DND-41 (cell line): ENCODE measurements around the gene MICAL3.
A peak's percentile ranks its signal among the peaks of the same experiment; 100 is the strongest.

Experiments
- ATAC-seq: fragments of 200-7000 bp; cut with Tn5 transposase; 3 replicates; pipeline ENCODE4 v1.9.1; 2021; ENCODE audit warnings: low read depth; ENCODE audit not compliant: insufficient read depth
- DNase-seq: peaks from one replicate; pipeline ENCODE4 v3.0.0-alpha.2; 2020
- H2AFZ ChIP-seq: 2 replicates; pipeline ENCODE4 v1.6.0; 2012; ENCODE audit warnings: low read depth, low read length
- H3K27ac ChIP-seq: 2 replicates; pipeline ENCODE4 v1.5.1; 2012; ENCODE audit warnings: low read length, inconsistent platforms
- H3K27me3 ChIP-seq: fragments of 200-600 bp; sonication (generic); 2 replicates; pipeline ENCODE4 v1.6.0; 2012; ENCODE audit warnings: low read length, mild to moderate bottlenecking, inconsistent platforms; ENCODE audit not compliant: insufficient read depth, poor library complexity
- H3K36me3 ChIP-seq: 2 replicates; pipeline ENCODE4 v1.5.1; 2012; ENCODE audit warnings: low read length, inconsistent platforms; ENCODE audit not compliant: insufficient read depth
- H3K4me1 ChIP-seq: 2 replicates; pipeline ENCODE4 v1.5.1; 2012; ENCODE audit warnings: mild to moderate bottlenecking, low read length; ENCODE audit not compliant: insufficient read depth
- H3K4me2 ChIP-seq: 2 replicates; pipeline ENCODE4 v1.6.0; 2012; ENCODE audit warnings: mild to moderate bottlenecking, moderate library complexity, low read length, inconsistent platforms; ENCODE audit not compliant: insufficient read depth
- H3K4me3 ChIP-seq, 2 experiments: fragments of 200-600 bp in 1 of 2; shearing (Covaris generic) in 1 of 2; 2 replicates each; pipeline ENCODE4 v1.5.1; 2012 to 2016; ENCODE audit warnings: inconsistent platforms in 2 of 2, low read length in 2 of 2, mild to moderate bottlenecking in 2 of 2, low read depth in 1 of 2, moderate library complexity in 1 of 2
- H3K79me2 ChIP-seq: 2 replicates; pipeline ENCODE4 v1.6.0; 2012; ENCODE audit warnings: low read length, inconsistent platforms; ENCODE audit not compliant: insufficient read depth
- H3K9ac ChIP-seq: 2 replicates; pipeline ENCODE4 v1.6.0; 2012; ENCODE audit warnings: low read depth, mild to moderate bottlenecking, inconsistent platforms, low read length, moderate library complexity
- H3K9me3 ChIP-seq: 2 replicates; pipeline ENCODE4 v1.5.1; 2012; ENCODE audit warnings: low read length, moderate library complexity, mild to moderate bottlenecking, inconsistent platforms; ENCODE audit not compliant: insufficient read depth, severe bottlenecking
- H4K20me1 ChIP-seq: 2 replicates; pipeline ENCODE4 v1.6.0; 2012; ENCODE audit warnings: low read length; ENCODE audit not compliant: insufficient read depth
- CTCF ChIP-seq: IDR thresholded peaks from 2 replicates; pipeline ENCODE4 v1.5.1; 2012; ENCODE audit warnings: borderline replicate concordance, low read length, moderate library complexity, mild to moderate bottlenecking; ENCODE audit not compliant: poor library complexity, severe bottlenecking; ENCODE audit errors: extremely low read depth
- EZH2 ChIP-seq: IDR thresholded peaks from 3 replicates; pipeline ENCODE4 v1.6.1; 2012; ENCODE audit warnings: borderline replicate concordance, low read depth, mild to moderate bottlenecking, moderate library complexity, low read length, inconsistent platforms; ENCODE audit not compliant: severe bottlenecking

Gene MICAL3

GRCh38 chr22:17792299-17792698 is 232.1 kb downstream of the MICAL3 start:
- DNase-seq (no peak), ATAC-seq (no peak)
- H3K9me3 ChIP-seq, result no peaks in the 10 kb centered on the region
- H3K27ac ChIP-seq, result peak overlapping the region; percentile 26
- H3K9ac ChIP-seq, result no peak overlapping the region
- no peak overlapping the region for H3K4me2 ChIP-seq
- H3K79me2 ChIP-seq, result no peaks in the 10 kb centered on the region
- H3K27me3 ChIP-seq, result no peaks in the 10 kb centered on the region
- H4K20me1 ChIP-seq, result 0 out of 2 replicates have a peak, but pooled peaks cover 7% of the 10 kb centered on the region
- TF ChIP-seq EZH2, result no peak
- no peak for TF ChIP-seq CTCF
- H2AFZ ChIP-seq, result no peak overlapping the region
- peaks cover 33% of the 10 kb centered on the region for H3K36me3 ChIP-seq
- H3K4me1 ChIP-seq, result no peaks in the 10 kb centered on the region
- no peak overlapping the region for H3K4me3 ChIP-seq

- Histone ChIP-seq H3K9ac (no peak overlapping the region), H3K27ac (no peak overlapping the region), H4K20me1 (0 out of 2 replicates have a peak, but pooled peaks cover 7% of the 10 kb centered on the region), H3K4me2 (no peak overlapping the region), H3K36me3 (peaks cover 29% of the 10 kb centered on the region), H3K4me1 (0 out of 2 replicates have a peak, but pooled peaks cover 3% of the 10 kb centered on the region), H3K27me3 (no peaks in the 10 kb centered on the region), H3K4me3 (no peak overlapping the region), H3K79me2 (no peaks in the 10 kb centered on the region), H2AFZ (no peak overlapping the region), H3K9me3 (no peaks in the 10 kb centered on the region)
- ATAC-seq, result no peak
- no peak for TF ChIP-seq EZH2
- TF ChIP-seq CTCF, result no peak
- DNase-seq, result no peak
Observed at GRCh38 chr22:17791196-17791595, 233.2 kb downstream of the MICAL3 start.

DNA sequence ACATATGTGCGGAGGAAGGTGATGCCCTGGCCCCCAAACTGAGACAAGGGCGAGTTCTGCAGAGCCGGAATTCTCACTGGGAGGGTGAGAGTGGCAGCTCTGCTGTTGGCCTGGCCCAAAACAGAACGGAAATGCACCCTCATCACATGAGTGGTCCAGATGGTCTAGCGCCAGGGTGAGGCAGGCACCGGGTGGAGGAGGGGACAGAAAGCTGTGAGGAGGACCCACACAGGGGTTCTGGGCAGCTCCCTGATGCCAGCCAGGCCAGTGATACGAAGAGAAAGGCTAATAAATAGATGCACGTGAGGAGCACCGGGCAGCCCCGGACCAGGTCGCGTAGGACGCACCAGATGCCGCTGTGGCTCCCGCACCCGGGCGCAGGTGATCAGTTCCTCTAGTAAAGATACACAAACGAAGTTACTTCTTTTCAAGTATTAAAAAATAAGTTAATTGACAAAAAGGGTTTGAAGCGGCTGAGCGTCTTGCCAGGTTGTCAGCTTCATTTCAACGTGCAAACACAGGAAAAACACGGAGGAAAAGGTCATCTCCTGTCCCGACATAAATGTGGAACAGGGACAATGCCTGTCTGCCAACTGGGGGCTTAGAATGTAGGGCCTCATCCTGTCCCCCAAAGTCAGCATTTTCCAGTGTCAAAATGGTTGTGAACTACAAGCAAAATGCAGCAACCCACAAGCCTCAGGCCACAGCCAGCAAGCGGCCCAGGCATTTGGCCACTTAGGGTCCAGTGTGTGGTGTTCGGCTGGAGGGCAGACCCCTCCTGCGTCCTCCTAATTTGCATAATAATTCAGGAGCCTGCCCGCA is 234.8 kb downstream of the MICAL3 start:
- Histone ChIP-seq H3K9ac (no peak overlapping the region), H3K9me3 (no peaks in the 10 kb centered on the region), H2AFZ (no peak overlapping the region), H4K20me1 (0 out of 2 replicates have a peak, but pooled peaks cover 7% of the 10 kb centered on the region), H3K36me3 (peaks cover 29% of the 10 kb centered on the region), H3K4me3 (no peak overlapping the region), H3K27ac (no peak overlapping the region), H3K79me2 (no peaks in the 10 kb centered on the region), H3K27me3 (no peaks in the 10 kb centered on the region), H3K4me1 (0 out of 2 replicates have a peak, but pooled peaks cover 3% of the 10 kb centered on the region), H3K4me2 (no peak overlapping the region)
- no peak for DNase-seq
- ATAC-seq, result no peak
- TF ChIP-seq CTCF (no peak), EZH2 (no peak)
